GM23338 (cell line): ENCODE measurements around the gene MICAL2.

Experiments used
- CREB1 ChIP-seq: fragments of 250-450 bp; sonication (Bioruptor Pico); IDR thresholded peaks from 2 replicates; pipeline ENCODE4 v1.5.0; 2020; ENCODE audit warnings: low read depth, mild to moderate bottlenecking, moderate library complexity
- ETS1 ChIP-seq: IDR thresholded peaks from 2 replicates; pipeline ENCODE4 v1.6.1; 2016; ENCODE audit warnings: antibody characterized with exemption
- EZH2 ChIP-seq: fragments of 200-600 bp; sonication (generic); IDR thresholded peaks from one replicate; pipeline ENCODE4 v1.8.0; 2017; ENCODE audit warnings: antibody characterized with exemption, mild to moderate bottlenecking, low read depth; ENCODE audit not compliant: unreplicated experiment
- EZH2phosphoT487 ChIP-seq: fragments of 200-600 bp; sonication (generic); IDR thresholded peaks from one replicate; pipeline ENCODE4 v1.8.1; 2018; ENCODE audit warnings: antibody characterized with exemption; ENCODE audit not compliant: unreplicated experiment
- JUNB ChIP-seq: IDR thresholded peaks from one replicate; pipeline ENCODE4 v1.6.1; 2016; ENCODE audit warnings: antibody characterized with exemption; ENCODE audit not compliant: unreplicated experiment
- POLR2AphosphoS5 ChIP-seq: IDR thresholded peaks from 2 replicates; pipeline ENCODE4 v1.6.1; 2016; ENCODE audit warnings: antibody characterized with exemption, low read depth
- REST ChIP-seq: IDR thresholded peaks from one replicate; pipeline ENCODE4 v1.6.1; 2018; ENCODE audit warnings: antibody characterized with exemption; ENCODE audit not compliant: unreplicated experiment
- STAT1 ChIP-seq: IDR thresholded peaks from one replicate; pipeline ENCODE4 v1.6.1; 2016; ENCODE audit warnings: antibody characterized with exemption; ENCODE audit not compliant: unreplicated experiment
- ZNF114 ChIP-seq: fragments of 250-450 bp; sonication (Bioruptor Pico); IDR thresholded peaks from 2 replicates; pipeline ENCODE4 v1.5.0; 2020; ENCODE audit warnings: mild to moderate bottlenecking, moderate library complexity
- TF ChIP-seq, protein P1 (sequence below), 2 experiments: fragments of 200-600 bp in 1 of 2; sonication (generic) in 1 of 2; conservative IDR thresholded peaks; 2 replicates each; pipeline versions ENCODE4 v1.5.1 to v1.6.1; 2016 to 2017; ENCODE audit warnings: antibody characterized with exemption in 2 of 2, low read depth in 2 of 2, mild to moderate bottlenecking in 2 of 2, moderate library complexity in 1 of 2
- TF ChIP-seq, protein P2 (sequence below): fragments of 250-450 bp; sonication (Bioruptor Pico); IDR thresholded peaks from 2 replicates; pipeline ENCODE4 v1.5.0; 2020; ENCODE audit warnings: mild to moderate bottlenecking, moderate library complexity

- TF ChIP-seq, protein P1, sequence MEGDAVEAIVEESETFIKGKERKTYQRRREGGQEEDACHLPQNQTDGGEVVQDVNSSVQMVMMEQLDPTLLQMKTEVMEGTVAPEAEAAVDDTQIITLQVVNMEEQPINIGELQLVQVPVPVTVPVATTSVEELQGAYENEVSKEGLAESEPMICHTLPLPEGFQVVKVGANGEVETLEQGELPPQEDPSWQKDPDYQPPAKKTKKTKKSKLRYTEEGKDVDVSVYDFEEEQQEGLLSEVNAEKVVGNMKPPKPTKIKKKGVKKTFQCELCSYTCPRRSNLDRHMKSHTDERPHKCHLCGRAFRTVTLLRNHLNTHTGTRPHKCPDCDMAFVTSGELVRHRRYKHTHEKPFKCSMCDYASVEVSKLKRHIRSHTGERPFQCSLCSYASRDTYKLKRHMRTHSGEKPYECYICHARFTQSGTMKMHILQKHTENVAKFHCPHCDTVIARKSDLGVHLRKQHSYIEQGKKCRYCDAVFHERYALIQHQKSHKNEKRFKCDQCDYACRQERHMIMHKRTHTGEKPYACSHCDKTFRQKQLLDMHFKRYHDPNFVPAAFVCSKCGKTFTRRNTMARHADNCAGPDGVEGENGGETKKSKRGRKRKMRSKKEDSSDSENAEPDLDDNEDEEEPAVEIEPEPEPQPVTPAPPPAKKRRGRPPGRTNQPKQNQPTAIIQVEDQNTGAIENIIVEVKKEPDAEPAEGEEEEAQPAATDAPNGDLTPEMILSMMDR (conservative IDR thresholded peaks at IDR 0.05; ENCODE audit: low read depth in 2 of 2), result no peak
- TF ChIP-seq EZH2phosphoT487 (no peak), POLR2AphosphoS5 (no peak), REST (no peak), CREB1 (CRISPR knock-in tag) (no peak), EZH2 (no peak), ETS1 (no peak), STAT1 (no peak), JUNB (no peak), ZNF114 (CRISPR knock-in tag) (no peak)
- TF ChIP-seq, protein P2, sequence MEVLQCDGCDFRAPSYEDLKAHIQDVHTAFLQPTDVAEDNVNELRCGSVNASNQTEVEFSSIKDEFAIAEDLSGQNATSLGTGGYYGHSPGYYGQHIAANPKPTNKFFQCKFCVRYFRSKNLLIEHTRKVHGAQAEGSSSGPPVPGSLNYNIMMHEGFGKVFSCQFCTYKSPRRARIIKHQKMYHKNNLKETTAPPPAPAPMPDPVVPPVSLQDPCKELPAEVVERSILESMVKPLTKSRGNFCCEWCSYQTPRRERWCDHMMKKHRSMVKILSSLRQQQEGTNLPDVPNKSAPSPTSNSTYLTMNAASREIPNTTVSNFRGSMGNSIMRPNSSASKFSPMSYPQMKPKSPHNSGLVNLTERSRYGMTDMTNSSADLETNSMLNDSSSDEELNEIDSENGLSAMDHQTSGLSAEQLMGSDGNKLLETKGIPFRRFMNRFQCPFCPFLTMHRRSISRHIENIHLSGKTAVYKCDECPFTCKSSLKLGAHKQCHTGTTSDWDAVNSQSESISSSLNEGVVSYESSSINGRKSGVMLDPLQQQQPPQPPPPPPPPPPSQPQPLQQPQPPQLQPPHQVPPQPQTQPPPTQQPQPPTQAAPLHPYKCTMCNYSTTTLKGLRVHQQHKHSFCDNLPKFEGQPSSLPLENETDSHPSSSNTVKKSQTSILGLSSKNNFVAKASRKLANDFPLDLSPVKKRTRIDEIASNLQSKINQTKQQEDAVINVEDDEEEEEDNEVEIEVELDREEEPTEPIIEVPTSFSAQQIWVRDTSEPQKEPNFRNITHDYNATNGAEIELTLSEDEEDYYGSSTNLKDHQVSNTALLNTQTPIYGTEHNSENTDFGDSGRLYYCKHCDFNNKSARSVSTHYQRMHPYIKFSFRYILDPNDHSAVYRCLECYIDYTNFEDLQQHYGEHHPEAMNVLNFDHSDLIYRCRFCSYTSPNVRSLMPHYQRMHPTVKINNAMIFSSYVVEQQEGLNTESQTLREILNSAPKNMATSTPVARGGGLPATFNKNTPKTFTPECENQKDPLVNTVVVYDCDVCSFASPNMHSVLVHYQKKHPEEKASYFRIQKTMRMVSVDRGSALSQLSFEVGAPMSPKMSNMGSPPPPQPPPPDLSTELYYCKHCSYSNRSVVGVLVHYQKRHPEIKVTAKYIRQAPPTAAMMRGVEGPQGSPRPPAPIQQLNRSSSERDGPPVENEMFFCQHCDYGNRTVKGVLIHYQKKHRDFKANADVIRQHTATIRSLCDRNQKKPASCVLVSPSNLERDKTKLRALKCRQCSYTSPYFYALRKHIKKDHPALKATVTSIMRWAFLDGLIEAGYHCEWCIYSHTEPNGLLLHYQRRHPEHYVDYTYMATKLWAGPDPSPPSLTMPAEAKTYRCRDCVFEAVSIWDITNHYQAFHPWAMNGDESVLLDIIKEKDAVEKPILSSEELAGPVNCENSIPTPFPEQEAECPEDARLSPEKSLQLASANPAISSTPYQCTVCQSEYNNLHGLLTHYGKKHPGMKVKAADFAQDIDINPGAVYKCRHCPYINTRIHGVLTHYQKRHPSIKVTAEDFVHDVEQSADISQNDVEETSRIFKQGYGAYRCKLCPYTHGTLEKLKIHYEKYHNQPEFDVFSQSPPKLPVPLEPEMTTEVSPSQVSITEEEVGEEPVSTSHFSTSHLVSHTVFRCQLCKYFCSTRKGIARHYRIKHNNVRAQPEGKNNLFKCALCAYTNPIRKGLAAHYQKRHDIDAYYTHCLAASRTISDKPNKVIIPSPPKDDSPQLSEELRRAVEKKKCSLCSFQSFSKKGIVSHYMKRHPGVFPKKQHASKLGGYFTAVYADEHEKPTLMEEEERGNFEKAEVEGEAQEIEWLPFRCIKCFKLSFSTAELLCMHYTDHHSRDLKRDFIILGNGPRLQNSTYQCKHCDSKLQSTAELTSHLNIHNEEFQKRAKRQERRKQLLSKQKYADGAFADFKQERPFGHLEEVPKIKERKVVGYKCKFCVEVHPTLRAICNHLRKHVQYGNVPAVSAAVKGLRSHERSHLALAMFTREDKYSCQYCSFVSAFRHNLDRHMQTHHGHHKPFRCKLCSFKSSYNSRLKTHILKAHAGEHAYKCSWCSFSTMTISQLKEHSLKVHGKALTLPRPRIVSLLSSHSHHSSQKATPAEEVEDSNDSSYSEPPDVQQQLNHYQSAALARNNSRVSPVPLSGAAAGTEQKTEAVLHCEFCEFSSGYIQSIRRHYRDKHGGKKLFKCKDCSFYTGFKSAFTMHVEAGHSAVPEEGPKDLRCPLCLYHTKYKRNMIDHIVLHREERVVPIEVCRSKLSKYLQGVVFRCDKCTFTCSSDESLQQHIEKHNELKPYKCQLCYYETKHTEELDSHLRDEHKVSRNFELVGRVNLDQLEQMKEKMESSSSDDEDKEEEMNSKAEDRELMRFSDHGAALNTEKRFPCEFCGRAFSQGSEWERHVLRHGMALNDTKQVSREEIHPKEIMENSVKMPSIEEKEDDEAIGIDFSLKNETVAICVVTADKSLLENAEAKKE (CRISPR knock-in tag), result no peak
Observed at GRCh38 chr11:12156301-12157140, 46.1 kb downstream of the MICAL2 start.
